Measurements from ENCODE around the gene EPB41.
"Not testable (repeated sequence)": the region's sequence is repeated elsewhere in the genome, so short reads cannot be mapped to it uniquely, and the experiment has no call there.

GRCh38 chr1:29150346-29150745 lies 236.0 kb downstream of the EPB41 start:
- TF ChIP-seq, protein P1, sequence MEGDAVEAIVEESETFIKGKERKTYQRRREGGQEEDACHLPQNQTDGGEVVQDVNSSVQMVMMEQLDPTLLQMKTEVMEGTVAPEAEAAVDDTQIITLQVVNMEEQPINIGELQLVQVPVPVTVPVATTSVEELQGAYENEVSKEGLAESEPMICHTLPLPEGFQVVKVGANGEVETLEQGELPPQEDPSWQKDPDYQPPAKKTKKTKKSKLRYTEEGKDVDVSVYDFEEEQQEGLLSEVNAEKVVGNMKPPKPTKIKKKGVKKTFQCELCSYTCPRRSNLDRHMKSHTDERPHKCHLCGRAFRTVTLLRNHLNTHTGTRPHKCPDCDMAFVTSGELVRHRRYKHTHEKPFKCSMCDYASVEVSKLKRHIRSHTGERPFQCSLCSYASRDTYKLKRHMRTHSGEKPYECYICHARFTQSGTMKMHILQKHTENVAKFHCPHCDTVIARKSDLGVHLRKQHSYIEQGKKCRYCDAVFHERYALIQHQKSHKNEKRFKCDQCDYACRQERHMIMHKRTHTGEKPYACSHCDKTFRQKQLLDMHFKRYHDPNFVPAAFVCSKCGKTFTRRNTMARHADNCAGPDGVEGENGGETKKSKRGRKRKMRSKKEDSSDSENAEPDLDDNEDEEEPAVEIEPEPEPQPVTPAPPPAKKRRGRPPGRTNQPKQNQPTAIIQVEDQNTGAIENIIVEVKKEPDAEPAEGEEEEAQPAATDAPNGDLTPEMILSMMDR (IDR thresholded peaks at IDR 0.05): not testable (repeated sequence)
- not testable (repeated sequence) for TF ChIP-seq EP300, POLR2A (IDR thresholded peaks at IDR 0.05)

Measured in ovary (tissue), 3 donors.